Measurements from ENCODE around the gene GFOD2.

GRCh38 chr16:67713647-67714273 lies 5.4 kb downstream of the GFOD2 start:
- TF ChIP-seq, protein P1, sequence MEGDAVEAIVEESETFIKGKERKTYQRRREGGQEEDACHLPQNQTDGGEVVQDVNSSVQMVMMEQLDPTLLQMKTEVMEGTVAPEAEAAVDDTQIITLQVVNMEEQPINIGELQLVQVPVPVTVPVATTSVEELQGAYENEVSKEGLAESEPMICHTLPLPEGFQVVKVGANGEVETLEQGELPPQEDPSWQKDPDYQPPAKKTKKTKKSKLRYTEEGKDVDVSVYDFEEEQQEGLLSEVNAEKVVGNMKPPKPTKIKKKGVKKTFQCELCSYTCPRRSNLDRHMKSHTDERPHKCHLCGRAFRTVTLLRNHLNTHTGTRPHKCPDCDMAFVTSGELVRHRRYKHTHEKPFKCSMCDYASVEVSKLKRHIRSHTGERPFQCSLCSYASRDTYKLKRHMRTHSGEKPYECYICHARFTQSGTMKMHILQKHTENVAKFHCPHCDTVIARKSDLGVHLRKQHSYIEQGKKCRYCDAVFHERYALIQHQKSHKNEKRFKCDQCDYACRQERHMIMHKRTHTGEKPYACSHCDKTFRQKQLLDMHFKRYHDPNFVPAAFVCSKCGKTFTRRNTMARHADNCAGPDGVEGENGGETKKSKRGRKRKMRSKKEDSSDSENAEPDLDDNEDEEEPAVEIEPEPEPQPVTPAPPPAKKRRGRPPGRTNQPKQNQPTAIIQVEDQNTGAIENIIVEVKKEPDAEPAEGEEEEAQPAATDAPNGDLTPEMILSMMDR (IDR thresholded peaks at IDR 0.05 in 8 of 11, conservative IDR thresholded peaks at IDR 0.05 in 3 of 11): no peak
- no peak for TF ChIP-seq POLR2AphosphoS5 (IDR thresholded peaks at IDR 0.05)
- no peak for TF ChIP-seq POLR2A (IDR thresholded peaks at IDR 0.05)
